IMR-90 (cell line): ENCODE measurements around the gene KNG1. TPM values are rescaled to one million over a fixed set of nuclear protein-coding genes. Genes with fewer than 3 reads are reported as not detected.

Experiments used
- ATAC-seq: fragments of 200-7000 bp; cut with Tn5 transposase; 2 replicates; pipeline ENCODE4 v1.9.1; 2020; ENCODE audit warnings: low read depth, mild to moderate bottlenecking, moderate library complexity
- BruUV-seq: library from RNA; stranded (reverse); fragments of 400-500 nt; replicated peaks from 2 replicates; lab custom pipeline; 2021; lab: Mats Ljungman, UMichigan
- CTCF ChIA-PET: fragments of 300-600 bp; formaldehyde crosslinking; extraction: SDS; loops from one replicate; lab custom pipeline; 2021; ENCODE audit warnings: antibody characterized with exemption; lab: Yijun Ruan, JAX
- POLR2A ChIA-PET: fragments of 300-600 bp; sonication (Branson Sonifier 250); formaldehyde crosslinking; loops from one replicate; lab custom pipeline; 2022; ENCODE audit warnings: antibody characterized with exemption; ENCODE audit not compliant: unreplicated experiment; lab: Charles Lee
- DNase-seq: peaks from one replicate; pipeline ENCODE4 v3.0.0; 2013
- H2AFZ ChIP-seq: replicated peaks from 2 replicates; pipeline ENCODE3; 2013; ENCODE audit warnings: low read length, mild to moderate bottlenecking; ENCODE audit not compliant: poor library complexity
- H2AK5ac ChIP-seq: 2 replicates; pipeline ENCODE4 v1.6.1; 2013; ENCODE audit warnings: low read depth, low read length, inconsistent platforms
- H2AK9ac ChIP-seq: replicated peaks from 2 replicates; pipeline ENCODE3; 2013; ENCODE audit warnings: mild to moderate bottlenecking, low read depth, low read length, moderate library complexity; ENCODE audit not compliant: poor library complexity
- H2BK120ac ChIP-seq: 2 replicates; pipeline ENCODE4 v1.6.1; 2013; ENCODE audit warnings: low read depth, low read length, inconsistent platforms
- H2BK15ac ChIP-seq: 3 replicates; pipeline ENCODE4 v1.6.1; 2013; ENCODE audit warnings: low read depth, low read length, inconsistent platforms
- H2BK20ac ChIP-seq: 2 replicates; pipeline ENCODE4 v1.6.1; 2013; ENCODE audit warnings: low read depth, mild to moderate bottlenecking, inconsistent platforms, low read length, moderate library complexity
- H2BK5ac ChIP-seq: 2 replicates; pipeline ENCODE4 v1.6.1; 2013; ENCODE audit warnings: mild to moderate bottlenecking, low read depth, low read length, inconsistent platforms; ENCODE audit not compliant: poor library complexity, severe bottlenecking
- H3K14ac ChIP-seq: replicated peaks from 2 replicates; pipeline ENCODE4 v1.6.1; 2013; ENCODE audit warnings: low read depth, low read length, inconsistent platforms
- H3K18ac ChIP-seq: 2 replicates; pipeline ENCODE4 v1.6.1; 2013; ENCODE audit warnings: low read depth, low read length, control low read depth
- H3K23ac ChIP-seq: 2 replicates; pipeline ENCODE4 v1.6.1; 2013; ENCODE audit warnings: low read depth, low read length, inconsistent platforms
- H3K27ac ChIP-seq: 2 replicates; pipeline ENCODE4 v1.5.1; 2013; ENCODE audit warnings: mild to moderate bottlenecking, control low read depth, low read length; ENCODE audit not compliant: insufficient read depth
- H3K27me3 ChIP-seq: 2 replicates; pipeline ENCODE4 v1.6.1; 2013; ENCODE audit warnings: low read length; ENCODE audit not compliant: control insufficient read depth, insufficient read depth
- H3K36me3 ChIP-seq: 2 replicates; pipeline ENCODE4 v1.6.1; 2013; ENCODE audit warnings: low read length, mixed read lengths; ENCODE audit not compliant: control insufficient read depth, insufficient read depth
- H3K4ac ChIP-seq: 2 replicates; pipeline ENCODE4 v1.6.1; 2013; ENCODE audit warnings: low read depth, low read length, inconsistent platforms
- H3K4me1 ChIP-seq: 2 replicates; pipeline ENCODE4 v1.6.1; 2013; ENCODE audit warnings: low read length, mixed read lengths; ENCODE audit not compliant: control insufficient read depth, insufficient read depth
- H3K4me2 ChIP-seq: 2 replicates; pipeline ENCODE4 v1.6.1; 2013; ENCODE audit warnings: low read depth, mild to moderate bottlenecking, control low read depth, low read length, moderate library complexity
- H3K4me3 ChIP-seq: 2 replicates; pipeline ENCODE4 v1.5.1; 2013; ENCODE audit warnings: low read depth, mild to moderate bottlenecking, control low read depth, low read length, moderate library complexity; ENCODE audit not compliant: insufficient read depth
- H3K56ac ChIP-seq: 2 replicates; pipeline ENCODE4 v1.6.1; 2013; ENCODE audit warnings: low read length, inconsistent platforms; ENCODE audit not compliant: insufficient read depth; ENCODE audit errors: extremely low read depth
- H3K79me1 ChIP-seq, 2 experiments: 2 replicates each; pipeline ENCODE4 v1.6.1; 2013; ENCODE audit warnings: low read length in 2 of 2, inconsistent platforms in 1 of 2, low read depth in 1 of 2
- H3K9ac ChIP-seq: 2 replicates; pipeline ENCODE4 v1.6.1; 2013; ENCODE audit warnings: low read depth, low read length, control low read depth
- H3K9me1 ChIP-seq: 2 replicates; pipeline ENCODE4 v1.6.1; 2013; ENCODE audit warnings: low read length, inconsistent platforms; ENCODE audit not compliant: insufficient read depth
- H3K9me3 ChIP-seq: 2 replicates; pipeline ENCODE4 v1.6.1; 2013; ENCODE audit warnings: low read length; ENCODE audit not compliant: control insufficient read depth, insufficient read depth
- H4K20me1 ChIP-seq: 2 replicates; pipeline ENCODE4 v1.6.1; 2013; ENCODE audit warnings: low read length, inconsistent platforms; ENCODE audit not compliant: insufficient read depth
- H4K5ac ChIP-seq: 2 replicates; pipeline ENCODE4 v1.6.1; 2013; ENCODE audit warnings: mild to moderate bottlenecking, low read depth, low read length, control low read depth
- H4K8ac ChIP-seq, 2 experiments: 2 replicates each; pipeline ENCODE4 v1.6.1; 2013; ENCODE audit warnings: low read depth in 2 of 2, low read length in 2 of 2, control low read depth in 1 of 2, inconsistent platforms in 1 of 2
- H4K91ac ChIP-seq: 2 replicates; pipeline ENCODE4 v1.6.1; 2013; ENCODE audit warnings: low read depth, low read length, inconsistent platforms; ENCODE audit not compliant: insufficient read depth
- BHLHE40 ChIP-seq: fragments of 150-350 bp; IDR thresholded peaks from 2 replicates; pipeline ENCODE4 v1.6.1; 2016; ENCODE audit warnings: mild to moderate bottlenecking, low read depth, low read length
- CEBPB ChIP-seq: IDR thresholded peaks from 2 replicates; pipeline ENCODE4 v1.6.1; 2012; ENCODE audit warnings: low read depth, low read length, improper control_type of control experiment
- CHD1 ChIP-seq: IDR thresholded peaks from 2 replicates; pipeline ENCODE4 v1.6.1; 2012; ENCODE audit warnings: low read depth, low read length, improper control_type of control experiment
- ELK1 ChIP-seq: fragments of 150-350 bp; IDR thresholded peaks from 2 replicates; pipeline ENCODE4 v1.6.1; 2016; ENCODE audit warnings: low read depth, mild to moderate bottlenecking, low read length, moderate library complexity, borderline replicate concordance
- FOS ChIP-seq: fragments of 150-350 bp; IDR thresholded peaks from 2 replicates; pipeline ENCODE4 v1.6.1; 2016; ENCODE audit warnings: low read depth, low read length
- MAFK ChIP-seq: IDR thresholded peaks from 2 replicates; pipeline ENCODE4 v1.6.1; 2012; ENCODE audit warnings: low read depth, low read length, improper control_type of control experiment
- MAZ ChIP-seq: IDR thresholded peaks from 2 replicates; pipeline ENCODE4 v1.6.1; 2012; ENCODE audit warnings: low read depth, mild to moderate bottlenecking, low read length, improper control_type of control experiment, moderate library complexity, borderline replicate concordance
- MXI1 ChIP-seq: IDR thresholded peaks from 2 replicates; pipeline ENCODE4 v1.6.1; 2012; ENCODE audit warnings: low read depth, mild to moderate bottlenecking, low read length, moderate library complexity, borderline replicate concordance
- NFE2L2 ChIP-seq: fragments of 150-350 bp; IDR thresholded peaks from 2 replicates; pipeline ENCODE4 v1.6.1; 2016; ENCODE audit warnings: low read depth, mild to moderate bottlenecking, low read length
- POLR2A ChIP-seq: IDR thresholded peaks from 2 replicates; pipeline ENCODE4 v1.6.1; 2012; ENCODE audit warnings: mild to moderate bottlenecking, low read depth, low read length
- RCOR1 ChIP-seq: IDR thresholded peaks from 2 replicates; pipeline ENCODE4 v1.6.1; 2012; ENCODE audit warnings: mild to moderate bottlenecking, low read length, improper control_type of control experiment; ENCODE audit not compliant: insufficient replicate concordance
- USF2 ChIP-seq: fragments of 150-350 bp; IDR thresholded peaks from 2 replicates; pipeline ENCODE4 v1.6.1; 2017; ENCODE audit warnings: mild to moderate bottlenecking, antibody characterized with exemption, low read length, low read depth
- WGBS, 2 experiments: methylation state at CpG; one replicate each; pipeline versions ENCODE4 v1.1.5 to v1.1.7; 2013; ENCODE audit warnings: missing lambda C conversion rate in 2 of 2; ENCODE audit not compliant: insufficient read length in 1 of 2; ENCODE audit errors: extremely low coverage in 2 of 2; 5-methylcytosine and 5-hydroxymethylcytosine counted together
- dilution Hi-C: fragments of 300-500 bp; cut with HindIII; formaldehyde crosslinking; loops from one replicate; pipeline ENCODE4 v1.14.3; 2018; ENCODE audit warnings: low sequenced_read_pairs; ENCODE audit not compliant: unreplicated experiment
- in situ Hi-C: fragments of 300-500 bp; cut with MboI; formaldehyde crosslinking; loops from 3 replicates; pipeline ENCODE4 v1.14.3; 2019; ENCODE audit warnings: low sequenced_read_pairs, inconsistent platforms, mixed read lengths
- intact Hi-C: fragments of 100-400 bp; cut with micrococcal nuclease; formaldehyde crosslinking; loops from 2 replicates; pipeline ENCODE4 v1.10.0; 2022
- polyA plus RNA-seq, 3 experiments: library from polyadenylated mRNA; depleted of rRNA; stranded (reverse); fragments of >200 nt; gene quantifications; 2 replicates each; pipeline ENCODE4 v1.2.3, GENCODE V29; 2012; ENCODE audit warnings: low replicate concordance in 1 of 3
- total RNA-seq: library from RNA; depleted of rRNA; stranded (reverse); fragments of >200 nt; gene quantifications from 2 replicates; pipeline ENCODE4 v1.2.3, GENCODE V29; 2012

The KNG1 gene
- total and polyA plus RNA-seq, 2 of the 4 experiments (the other 2 are of a cell fraction), result not detected

GRCh38 chr3:186757686-186758220, 40.6 kb downstream of the KNG1 start:
- H3K27me3 ChIP-seq, result no peaks in the 10 kb centered on the region
- no peak overlapping the region for H3K56ac ChIP-seq
- no peak overlapping the region for H2AK9ac ChIP-seq
- ATAC-seq, result no peak
- POLR2A ChIA-PET, result no interaction called here
- DNase-seq, result no peak
- no peak overlapping the region for H2AFZ ChIP-seq
- intact Hi-C loops (no loop called here), dilution Hi-C loops (no loop called here), in situ Hi-C loops (no loop called here)
- no peak overlapping the region for H4K91ac ChIP-seq
- CTCF ChIA-PET, result no interaction called here
- H3K79me1 ChIP-seq, result no peaks in the 10 kb centered on the region
- TF ChIP-seq RCOR1 (no peak), MXI1 (no peak), ELK1 (no peak), USF2 (no peak), POLR2A (no peak), CEBPB (no peak), BHLHE40 (no peak), FOS (no peak), MAFK (no peak), MAZ (no peak), CHD1 (no peak), NFE2L2 (no peak)
- no peak overlapping the region for H2BK120ac ChIP-seq
- no peak overlapping the region for H2BK5ac ChIP-seq
- H2BK20ac ChIP-seq, result no peak overlapping the region
- H4K8ac ChIP-seq, result no peak overlapping the region
- no peak overlapping the region for H3K14ac ChIP-seq
- H3K23ac ChIP-seq, result no peak overlapping the region
- no peak overlapping the region for H3K4ac ChIP-seq
- no peak overlapping the region for H3K27ac ChIP-seq
- no peak overlapping the region for H2BK15ac ChIP-seq
- H3K9me3 ChIP-seq, result no peaks in the 10 kb centered on the region
- H3K4me3 ChIP-seq, result no peak overlapping the region
- no peaks in the 10 kb centered on the region for H3K9me1 ChIP-seq
- WGBS, 2 experiments, result no CpG with 5 or more reads among the region's 8 CpGs
- BruUV-seq, result no TSS peak
- no peak overlapping the region for H3K4me2 ChIP-seq
- no peaks in the 10 kb centered on the region for H4K20me1 ChIP-seq
- no peak overlapping the region for H4K5ac ChIP-seq
- no peaks in the 10 kb centered on the region for H3K4me1 ChIP-seq
- H3K9ac ChIP-seq, result no peak overlapping the region
- H3K18ac ChIP-seq, result no peak overlapping the region
- H3K36me3 ChIP-seq, result no peaks in the 10 kb centered on the region
- H2AK5ac ChIP-seq, result no peak overlapping the region
